ENCODE data around the gene RFPL4AL1. TPM values are rescaled to one million over a fixed set of nuclear protein-coding genes. Genes with fewer than 3 reads are reported as not detected.
"Not testable (repeated sequence)": the region's sequence is repeated elsewhere in the genome, so short reads cannot be mapped to it uniquely, and the experiment has no call there.

Gene RFPL4AL1
- total and polyA plus RNA-seq, 2 experiments from 2014 or later, result not detected

DNA sequence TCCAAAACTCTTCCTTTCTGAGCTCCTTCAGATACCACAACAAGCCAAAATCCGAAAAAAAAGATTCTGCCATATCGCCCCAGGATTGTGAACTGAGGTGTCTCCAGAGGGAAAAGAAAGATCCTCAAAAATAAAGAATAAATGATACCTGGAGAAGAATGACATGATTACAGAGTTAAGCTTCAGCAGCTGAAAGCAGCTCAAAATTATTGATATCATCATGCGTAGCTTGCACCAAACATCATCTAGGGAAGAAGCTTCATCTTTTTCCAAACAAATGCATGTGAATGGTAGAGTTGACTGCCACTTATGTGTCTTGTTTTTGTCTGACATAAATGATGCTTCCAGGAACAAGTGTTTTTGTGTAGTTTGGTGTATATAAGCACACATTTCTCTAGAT lies 30.6 kb upstream of the RFPL4AL1 start, which contains the start of gene NLRP9:
Gene NLRP9, minus strand, starts transcription at position 101 of the 400 bp plus-strand sequence. Its CDS starts 28 bp downstream, at position 73.
- no peaks in the 10 kb centered on the region for H3K9me2 ChIP-seq (replicated peaks; ENCODE audit: insufficient read depth)
- DNase-seq (ENCODE audit: low spot score), result no peak
- H2AFZ ChIP-seq, result no peak within 1 kb of the TSS
- H3K4me2 ChIP-seq, result no peak within 1 kb of the TSS
- WGBS (ENCODE audit: low lambda C conversion rate, missing lambda C conversion rate), result 74% methylated on average over 3 of the region's 3 CpGs
- no peaks in the 10 kb centered on the region for H3K9me3 ChIP-seq (ENCODE audit: low read depth)
- no peaks in the 10 kb centered on the region for H3K4me1 ChIP-seq (ENCODE audit: insufficient read depth)
- H3K27ac ChIP-seq, result no peak within 1 kb of the TSS
- no peaks in the 10 kb centered on the region for H4K20me1 ChIP-seq (ENCODE audit: insufficient read depth, poor library complexity, severe bottlenecking)
- H3K36me3 ChIP-seq (replicated peaks; ENCODE audit: insufficient read depth, low read depth), result no peaks in the 10 kb centered on the region
- no peaks in the 10 kb centered on the region for H3K79me2 ChIP-seq
- no peak within 1 kb of the TSS for H3K4me3 ChIP-seq
- TF ChIP-seq, protein P1, sequence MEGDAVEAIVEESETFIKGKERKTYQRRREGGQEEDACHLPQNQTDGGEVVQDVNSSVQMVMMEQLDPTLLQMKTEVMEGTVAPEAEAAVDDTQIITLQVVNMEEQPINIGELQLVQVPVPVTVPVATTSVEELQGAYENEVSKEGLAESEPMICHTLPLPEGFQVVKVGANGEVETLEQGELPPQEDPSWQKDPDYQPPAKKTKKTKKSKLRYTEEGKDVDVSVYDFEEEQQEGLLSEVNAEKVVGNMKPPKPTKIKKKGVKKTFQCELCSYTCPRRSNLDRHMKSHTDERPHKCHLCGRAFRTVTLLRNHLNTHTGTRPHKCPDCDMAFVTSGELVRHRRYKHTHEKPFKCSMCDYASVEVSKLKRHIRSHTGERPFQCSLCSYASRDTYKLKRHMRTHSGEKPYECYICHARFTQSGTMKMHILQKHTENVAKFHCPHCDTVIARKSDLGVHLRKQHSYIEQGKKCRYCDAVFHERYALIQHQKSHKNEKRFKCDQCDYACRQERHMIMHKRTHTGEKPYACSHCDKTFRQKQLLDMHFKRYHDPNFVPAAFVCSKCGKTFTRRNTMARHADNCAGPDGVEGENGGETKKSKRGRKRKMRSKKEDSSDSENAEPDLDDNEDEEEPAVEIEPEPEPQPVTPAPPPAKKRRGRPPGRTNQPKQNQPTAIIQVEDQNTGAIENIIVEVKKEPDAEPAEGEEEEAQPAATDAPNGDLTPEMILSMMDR (IDR thresholded peaks at IDR 0.05; ENCODE audit: poor library complexity), result no peak
- no peak for TF ChIP-seq EZH2 (IDR thresholded peaks at IDR 0.05; ENCODE audit: borderline replicate concordance)
- no peak for TF ChIP-seq EZH2phosphoT487 (IDR thresholded peaks at IDR 0.05; ENCODE audit: low read depth, severe bottlenecking, unreplicated experiment)
- no peaks in the 10 kb centered on the region for H3K27me3 ChIP-seq

DNA sequence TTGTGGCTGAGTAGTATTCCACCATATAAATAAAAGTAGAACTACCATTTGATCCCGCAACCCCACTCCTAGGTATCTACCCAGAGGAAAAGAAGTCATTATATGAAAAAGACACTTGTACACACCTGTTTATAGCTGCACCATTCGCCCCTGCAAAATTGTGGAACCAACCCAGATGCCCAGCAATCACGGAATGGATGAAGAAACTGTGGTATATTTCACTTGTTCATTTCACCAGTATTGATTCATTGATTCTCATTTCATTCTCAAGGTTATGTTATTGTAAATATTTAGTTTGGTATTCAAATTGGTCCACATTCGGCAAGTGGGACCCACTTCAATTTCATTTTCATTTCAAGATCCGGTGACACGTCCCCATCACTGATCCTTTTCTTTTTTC lies 18.2 kb upstream of the RFPL4AL1 start:
- DNase-seq (ENCODE audit: low spot score), result no peak
- no peak overlapping the region for H3K27ac ChIP-seq
- TF ChIP-seq EZH2 (IDR thresholded peaks at IDR 0.05; ENCODE audit: borderline replicate concordance), result no peak
- TF ChIP-seq, protein P1 (IDR thresholded peaks at IDR 0.05; ENCODE audit: poor library complexity), result no peak
- TF ChIP-seq EZH2phosphoT487 (IDR thresholded peaks at IDR 0.05; ENCODE audit: low read depth, severe bottlenecking, unreplicated experiment), result no peak
- WGBS (ENCODE audit: low lambda C conversion rate, missing lambda C conversion rate), result 69% methylated on average over 6 of the region's 6 CpGs
- no peak overlapping the region for H2AFZ ChIP-seq
- H3K4me3 ChIP-seq, result no peak overlapping the region
- H3K4me2 ChIP-seq, result no peak overlapping the region
- H4K20me1 ChIP-seq (ENCODE audit: insufficient read depth, poor library complexity, severe bottlenecking), result no peaks in the 10 kb centered on the region
- no peaks in the 10 kb centered on the region for H3K9me2 ChIP-seq (replicated peaks; ENCODE audit: insufficient read depth)
- no peaks in the 10 kb centered on the region for H3K9me3 ChIP-seq (ENCODE audit: low read depth)
- no peaks in the 10 kb centered on the region for H3K27me3 ChIP-seq
- no peaks in the 10 kb centered on the region for H3K4me1 ChIP-seq (ENCODE audit: insufficient read depth)
- no peaks in the 10 kb centered on the region for H3K36me3 ChIP-seq (replicated peaks; ENCODE audit: insufficient read depth, low read depth)
- no peaks in the 10 kb centered on the region for H3K79me2 ChIP-seq

DNA sequence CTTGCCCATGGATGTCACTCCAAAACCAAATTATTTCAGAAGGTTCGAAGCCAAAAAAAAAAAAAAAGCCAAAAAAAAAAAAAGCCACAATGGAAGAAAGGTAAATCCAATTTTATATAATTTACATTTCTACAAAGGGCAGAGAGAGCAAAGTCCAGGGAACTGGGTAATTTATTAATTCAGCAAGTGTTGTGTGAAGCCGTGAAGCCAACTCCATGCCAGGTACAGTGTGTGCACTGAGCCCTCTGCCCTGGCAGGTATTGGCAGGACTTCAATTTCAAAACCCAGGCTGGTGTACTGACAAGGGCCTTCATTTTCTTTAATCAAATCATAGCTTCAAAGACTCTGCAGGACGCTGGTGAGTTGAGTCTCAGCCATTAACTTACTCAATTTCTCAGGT lies 15.5 kb upstream of the RFPL4AL1 start:
- WGBS (ENCODE audit: low lambda C conversion rate, missing lambda C conversion rate), result 59% methylated on average over 3 of the region's 3 CpGs
- DNase-seq (ENCODE audit: low spot score), result no peak
- H3K79me2 ChIP-seq, result no peaks in the 10 kb centered on the region

DNA sequence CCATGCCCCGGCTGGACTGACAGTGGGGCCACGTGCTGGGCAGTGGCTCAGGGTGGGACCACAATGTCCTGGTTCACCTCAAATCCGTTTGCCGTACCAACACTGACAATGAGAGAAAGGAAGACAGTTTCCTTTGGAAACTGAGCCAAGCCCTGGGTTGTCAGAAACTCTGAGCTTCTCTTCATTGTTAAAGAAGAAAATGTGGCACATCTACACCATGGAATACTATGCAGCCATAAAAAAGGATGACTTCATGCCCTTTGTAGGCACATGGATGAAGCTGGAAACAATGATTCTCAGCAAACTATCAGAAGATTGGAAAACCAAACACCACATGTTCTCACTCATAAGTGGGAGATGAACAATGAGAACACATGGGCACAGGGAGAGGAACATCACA lies 12.1 kb upstream of the RFPL4AL1 start:
- not testable (repeated sequence) for H3K9me3 ChIP-seq (ENCODE audit: low read depth); H3K4me2 ChIP-seq; H4K20me1 ChIP-seq (ENCODE audit: insufficient read depth, poor library complexity, severe bottlenecking); H2AFZ ChIP-seq; H3K4me3 ChIP-seq; H3K36me3 ChIP-seq (replicated peaks; ENCODE audit: insufficient read depth, low read depth); H3K9me2 ChIP-seq (replicated peaks; ENCODE audit: insufficient read depth); H3K79me2 ChIP-seq; H3K27me3 ChIP-seq; H3K27ac ChIP-seq; H3K4me1 ChIP-seq (ENCODE audit: insufficient read depth); DNase-seq (ENCODE audit: low spot score)
- WGBS (ENCODE audit: low lambda C conversion rate, missing lambda C conversion rate), result 65% methylated on average over 4 of the region's 4 CpGs

More for the DNA sequence above, 15.5 kb upstream of the RFPL4AL1 start:
- H3K9me2 ChIP-seq (replicated peaks; ENCODE audit: insufficient read depth), result no peaks in the 10 kb centered on the region
- TF ChIP-seq, protein P1 (IDR thresholded peaks at IDR 0.05; ENCODE audit: poor library complexity), result no peak
- TF ChIP-seq EZH2 (IDR thresholded peaks at IDR 0.05; ENCODE audit: borderline replicate concordance) (no peak), EZH2phosphoT487 (IDR thresholded peaks at IDR 0.05; ENCODE audit: low read depth, severe bottlenecking, unreplicated experiment) (no peak)
- H4K20me1 ChIP-seq (ENCODE audit: insufficient read depth, poor library complexity, severe bottlenecking), result no peaks in the 10 kb centered on the region
- no peak overlapping the region for H3K4me2 ChIP-seq
- H3K27me3 ChIP-seq, result no peaks in the 10 kb centered on the region
- H2AFZ ChIP-seq, result no peak overlapping the region
- H3K36me3 ChIP-seq (replicated peaks; ENCODE audit: insufficient read depth, low read depth), result no peaks in the 10 kb centered on the region
- no peak overlapping the region for H3K4me3 ChIP-seq
- no peaks in the 10 kb centered on the region for H3K4me1 ChIP-seq (ENCODE audit: insufficient read depth)
- no peaks in the 10 kb centered on the region for H3K9me3 ChIP-seq (ENCODE audit: low read depth)
- H3K27ac ChIP-seq, result no peak overlapping the region

DNA sequence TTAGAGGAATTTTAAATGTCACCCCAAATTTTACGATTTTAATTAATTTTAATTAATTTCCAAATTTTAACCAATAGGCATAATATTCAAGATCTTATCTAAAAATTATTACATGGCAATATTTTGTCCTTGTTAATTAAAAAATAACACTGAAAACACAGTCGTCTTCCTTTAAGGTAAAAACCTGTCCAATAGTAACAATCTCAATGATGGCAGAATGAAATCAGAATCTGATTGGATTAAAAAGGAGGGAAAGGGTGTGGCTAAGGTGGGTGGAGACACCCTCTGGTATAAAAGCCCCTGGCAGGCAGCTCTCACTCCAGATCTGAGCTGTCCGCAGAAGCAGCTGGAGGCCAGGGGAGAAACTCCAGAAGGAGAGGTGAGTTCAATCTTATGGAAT lies 10.1 kb upstream of the RFPL4AL1 start, which contains the start of gene RFPL4A:
Gene RFPL4A, plus strand, starts transcription at position 301 of the 400 bp plus-strand sequence. CDS start 2,704 bp downstream, outside the sequence.
- H3K4me1 ChIP-seq (ENCODE audit: insufficient read depth); H3K4me3 ChIP-seq; H3K4me2 ChIP-seq; H3K79me2 ChIP-seq; H3K27ac ChIP-seq; H3K27me3 ChIP-seq; DNase-seq (ENCODE audit: low spot score); H4K20me1 ChIP-seq (ENCODE audit: insufficient read depth, poor library complexity, severe bottlenecking); H3K36me3 ChIP-seq (replicated peaks; ENCODE audit: insufficient read depth, low read depth); H2AFZ ChIP-seq; H3K9me2 ChIP-seq (replicated peaks; ENCODE audit: insufficient read depth); H3K9me3 ChIP-seq (ENCODE audit: low read depth): not testable (repeated sequence)
- 78% methylated on average over 3 of the region's 3 CpGs for WGBS (ENCODE audit: low lambda C conversion rate, missing lambda C conversion rate)

All from hepatocyte (in vitro differentiated cells).